NB4 (cell line): ENCODE results near the gene MOXD1.

Experiments used
- DNase-seq: peaks from one replicate; pipeline ENCODE4 v3.0.0; 2010; ENCODE audit warnings: low read depth
- H3K4me3 ChIP-seq: one replicate; pipeline ENCODE4 v1.5.1; 2011; ENCODE audit warnings: mild to moderate bottlenecking, low read depth, low read length, moderate library complexity
- MAX ChIP-seq: IDR thresholded peaks from 2 replicates; pipeline ENCODE4 v1.6.1; 2011; ENCODE audit warnings: low read depth, low read length
- MYC ChIP-seq: IDR thresholded peaks from 2 replicates; pipeline ENCODE4 v1.6.1; 2011; ENCODE audit warnings: low read depth, low read length
- POLR2A ChIP-seq: IDR thresholded peaks from 2 replicates; pipeline ENCODE4 v1.6.1; 2011; ENCODE audit warnings: mild to moderate bottlenecking; ENCODE audit not compliant: insufficient read length; ENCODE audit errors: extremely low read depth
- TF ChIP-seq, protein P1 (sequence below): IDR thresholded peaks from one replicate; pipeline ENCODE4 v1.5.1; 2012; ENCODE audit warnings: low read depth, low read length

Gene MOXD1

GRCh38 chr6:132413499-132413802 is 12.2 kb upstream of the MOXD1 start:
- no peak for TF ChIP-seq MAX
- no peak for TF ChIP-seq POLR2A
- TF ChIP-seq, protein P1, sequence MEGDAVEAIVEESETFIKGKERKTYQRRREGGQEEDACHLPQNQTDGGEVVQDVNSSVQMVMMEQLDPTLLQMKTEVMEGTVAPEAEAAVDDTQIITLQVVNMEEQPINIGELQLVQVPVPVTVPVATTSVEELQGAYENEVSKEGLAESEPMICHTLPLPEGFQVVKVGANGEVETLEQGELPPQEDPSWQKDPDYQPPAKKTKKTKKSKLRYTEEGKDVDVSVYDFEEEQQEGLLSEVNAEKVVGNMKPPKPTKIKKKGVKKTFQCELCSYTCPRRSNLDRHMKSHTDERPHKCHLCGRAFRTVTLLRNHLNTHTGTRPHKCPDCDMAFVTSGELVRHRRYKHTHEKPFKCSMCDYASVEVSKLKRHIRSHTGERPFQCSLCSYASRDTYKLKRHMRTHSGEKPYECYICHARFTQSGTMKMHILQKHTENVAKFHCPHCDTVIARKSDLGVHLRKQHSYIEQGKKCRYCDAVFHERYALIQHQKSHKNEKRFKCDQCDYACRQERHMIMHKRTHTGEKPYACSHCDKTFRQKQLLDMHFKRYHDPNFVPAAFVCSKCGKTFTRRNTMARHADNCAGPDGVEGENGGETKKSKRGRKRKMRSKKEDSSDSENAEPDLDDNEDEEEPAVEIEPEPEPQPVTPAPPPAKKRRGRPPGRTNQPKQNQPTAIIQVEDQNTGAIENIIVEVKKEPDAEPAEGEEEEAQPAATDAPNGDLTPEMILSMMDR = no peak
- no peak for TF ChIP-seq MYC
- no peak for DNase-seq
- no peak overlapping the region for H3K4me3 ChIP-seq

DNA sequence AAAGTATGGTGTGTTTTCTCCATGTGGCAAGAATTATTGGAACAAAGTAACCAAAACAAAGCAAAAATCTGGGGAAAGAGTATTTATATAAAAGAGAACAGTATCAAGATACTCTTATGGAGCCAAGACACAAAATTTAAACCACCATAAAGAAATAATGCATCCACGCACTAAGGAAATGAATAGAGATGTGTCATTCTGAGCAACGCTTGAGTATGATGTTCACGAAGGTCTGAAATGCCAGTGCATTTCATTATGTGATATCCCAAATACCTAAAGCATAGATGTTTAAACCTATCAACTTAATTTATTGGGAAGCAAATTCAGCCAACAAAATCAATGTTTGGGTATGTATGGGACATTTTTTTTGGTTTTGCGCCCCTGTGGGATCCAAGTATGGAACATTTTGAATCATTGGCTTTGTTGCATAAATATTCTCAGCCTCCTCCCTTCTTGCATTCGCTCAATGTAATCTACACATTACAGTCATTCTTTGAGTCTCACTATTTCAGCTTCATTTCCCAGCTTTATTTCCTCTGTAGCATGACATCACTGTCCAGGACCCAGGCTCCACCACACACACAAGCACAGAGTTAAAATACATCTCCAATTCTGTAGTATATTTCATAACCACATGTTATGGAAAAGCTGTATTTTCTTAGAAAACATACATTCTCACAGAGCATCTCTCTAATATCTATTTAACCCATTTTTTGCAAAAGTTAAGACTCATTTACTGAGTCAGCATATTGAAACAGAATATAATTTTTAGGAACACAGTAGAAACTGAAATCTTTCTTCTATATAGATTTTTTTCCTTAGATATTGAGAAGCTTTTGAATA is 11.6 kb upstream of the MOXD1 start:
- TF ChIP-seq POLR2A (no peak), MAX (no peak)
- no peak overlapping the region for H3K4me3 ChIP-seq
- no peak for DNase-seq

DNA sequence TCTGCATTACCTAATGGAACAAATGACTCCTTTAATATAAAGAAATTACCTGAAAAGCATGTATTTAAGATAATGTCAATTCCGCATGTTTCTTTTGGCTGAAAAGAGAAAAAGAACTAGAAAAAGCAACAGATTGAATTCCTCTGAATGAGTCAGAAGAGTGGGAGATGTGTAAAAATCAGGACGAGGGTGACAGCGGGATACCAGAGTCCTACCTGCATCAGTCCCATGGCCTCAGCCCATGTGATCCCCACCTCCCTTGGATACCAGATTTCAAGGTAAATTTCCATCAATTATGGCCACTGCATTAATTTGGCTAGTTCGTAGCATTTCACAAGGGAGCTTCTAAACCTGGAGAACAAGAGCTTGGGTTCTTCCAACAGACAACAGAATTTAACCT is 10.0 kb upstream of the MOXD1 start:
- TF ChIP-seq MAX = no peak
- no peak for TF ChIP-seq POLR2A
- TF ChIP-seq MYC = no peak
- TF ChIP-seq, protein P1 = no peak
- H3K4me3 ChIP-seq = no peak overlapping the region
- no peak for DNase-seq

- H3K4me3 ChIP-seq = no peak overlapping the region
- DNase-seq = peak; percentile 37
- TF ChIP-seq, protein P1 = no peak
- no peak for TF ChIP-seq MAX
- no peak for TF ChIP-seq MYC
- no peak for TF ChIP-seq POLR2A
Measured at GRCh38 chr6:132410830-132411229, 9.6 kb upstream of the MOXD1 start.

DNA sequence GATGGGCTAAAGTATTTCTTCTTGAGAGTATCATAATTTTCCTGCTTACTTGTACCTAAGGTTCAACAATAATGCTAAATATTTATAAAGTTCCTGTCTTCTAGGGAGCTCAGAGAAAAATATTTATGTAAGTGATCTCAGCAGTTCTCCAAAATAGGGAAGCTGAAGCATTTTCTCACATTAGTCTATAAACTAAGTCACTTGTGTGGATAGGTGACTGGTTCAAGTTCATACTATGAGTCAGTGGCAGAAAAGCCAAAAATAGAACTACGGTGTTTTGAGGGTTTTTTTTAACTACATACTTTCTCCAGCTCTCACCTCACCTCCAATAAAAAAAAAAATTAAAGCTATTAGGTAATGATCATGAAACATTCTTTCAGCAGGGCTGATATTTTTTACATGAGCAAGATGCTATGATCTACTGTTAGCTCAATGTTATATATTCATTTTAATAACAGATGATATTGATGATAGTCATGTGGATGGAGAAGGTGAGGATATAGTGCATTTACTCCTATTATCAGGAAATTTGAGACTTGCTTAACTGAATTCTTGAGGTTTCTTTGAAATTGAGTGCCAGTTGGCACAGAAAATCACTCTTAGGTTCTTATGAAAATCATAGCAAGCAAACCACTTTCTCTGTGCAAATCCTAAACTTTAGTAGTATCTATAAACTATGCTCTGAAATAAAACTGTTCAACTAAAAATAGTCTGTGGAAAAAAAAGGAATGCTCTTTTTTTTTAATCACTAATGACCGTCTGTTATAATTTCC is 4.1 kb upstream of the MOXD1 start:
- no peak for TF ChIP-seq MYC
- TF ChIP-seq, protein P1 = no peak
- no peak for TF ChIP-seq MAX
- TF ChIP-seq POLR2A = no peak
- H3K4me3 ChIP-seq = no peak overlapping the region
- DNase-seq = no peak

GRCh38 chr6:132404736-132405135 is 3.5 kb upstream of the MOXD1 start:
- DNase-seq = no peak
- no peak for TF ChIP-seq MAX
- TF ChIP-seq, protein P1 = no peak
- no peak for TF ChIP-seq POLR2A
- no peak for TF ChIP-seq MYC
- no peak overlapping the region for H3K4me3 ChIP-seq
